Measurements from ENCODE around the gene GPR42. TPM values are rescaled to one million over a fixed set of nuclear protein-coding genes. Genes with fewer than 3 reads are reported as not detected.
"Not testable (repeated sequence)": the region's sequence is repeated elsewhere in the genome, so short reads cannot be mapped to it uniquely, and the experiment has no call there.

Gene GPR42
- polyA plus RNA-seq, 5 donors: 0.10 to 0.25 TPM; not detected in 3

DNA sequence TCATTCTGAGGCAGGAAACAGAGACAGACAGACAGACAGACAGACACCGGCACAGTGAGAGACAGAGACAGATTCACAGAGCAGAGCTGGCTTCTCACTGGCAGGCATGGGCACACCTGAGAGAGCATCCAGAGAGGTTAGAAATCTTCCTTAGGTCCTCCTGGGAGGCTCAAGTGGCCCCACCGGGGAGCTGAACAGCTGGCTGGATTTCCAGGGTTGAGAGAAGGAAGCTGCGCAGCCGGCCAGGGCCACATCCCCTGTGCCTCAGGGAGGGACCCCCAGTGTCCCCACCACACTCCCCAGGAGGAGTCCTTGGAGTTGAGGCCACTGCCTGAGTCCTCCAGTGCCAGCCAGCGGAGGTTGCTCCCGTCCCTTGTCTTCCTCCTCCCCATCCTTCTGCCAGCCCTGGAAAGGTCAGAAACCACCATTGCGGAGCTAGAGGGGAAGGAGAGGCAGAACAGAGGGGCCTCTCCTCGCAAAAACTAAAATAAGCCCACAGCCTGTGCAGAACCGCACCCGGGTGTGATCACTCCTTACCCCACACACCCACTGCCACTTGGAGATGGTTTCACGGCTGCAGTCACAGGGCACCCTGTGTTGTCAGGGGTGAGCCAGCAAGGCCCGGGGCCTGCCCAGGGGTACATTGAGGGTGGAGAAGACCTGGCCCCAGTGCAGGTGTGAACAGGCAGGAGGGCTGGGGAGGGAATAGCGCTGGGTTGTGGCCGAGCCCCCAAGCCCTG lies 8.4 kb upstream of the GPR42 start:
- DNase-seq: no peak

GRCh38 chr19:35363001-35363590 lies 7.8 kb upstream of the GPR42 start:
- no peak for DNase-seq

DNA sequence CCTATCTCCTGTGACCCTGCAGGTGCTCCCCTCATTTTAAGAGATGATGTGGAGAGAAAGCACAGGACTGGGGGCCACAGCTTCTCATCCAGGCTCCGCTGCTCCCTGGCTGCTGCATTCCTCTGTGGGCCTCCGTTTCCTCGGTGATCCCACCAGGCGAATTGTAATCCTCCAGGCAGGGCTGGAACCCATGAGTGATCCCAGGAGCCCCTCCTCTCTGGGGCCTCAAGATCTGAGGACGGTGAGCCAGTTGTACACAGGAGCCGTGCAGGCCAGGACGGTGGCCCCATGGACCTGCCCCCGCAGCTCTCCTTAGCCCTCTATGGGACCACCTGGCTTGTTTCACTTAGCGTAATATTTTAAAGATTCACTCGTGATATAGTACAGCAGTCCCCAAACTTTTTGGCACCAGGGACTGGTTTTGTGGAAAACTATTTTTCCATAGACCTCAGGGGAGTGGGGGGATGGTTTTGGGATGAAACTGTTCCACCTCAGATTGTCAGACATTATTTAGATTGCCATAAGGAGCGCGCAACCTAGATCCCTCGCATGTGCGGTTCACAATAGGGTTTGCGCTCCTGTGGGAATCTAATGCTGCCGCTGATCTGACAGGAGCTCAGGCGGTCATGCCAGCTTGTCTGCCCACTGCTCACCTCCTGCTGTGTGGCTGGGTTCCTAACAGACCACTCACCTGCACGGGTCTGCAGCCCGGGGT lies 7.0 kb upstream of the GPR42 start:
- DNase-seq: no peak

GRCh38 chr19:35365303-35365702 lies 5.6 kb upstream of the GPR42 start:
- no peak for DNase-seq

DNA sequence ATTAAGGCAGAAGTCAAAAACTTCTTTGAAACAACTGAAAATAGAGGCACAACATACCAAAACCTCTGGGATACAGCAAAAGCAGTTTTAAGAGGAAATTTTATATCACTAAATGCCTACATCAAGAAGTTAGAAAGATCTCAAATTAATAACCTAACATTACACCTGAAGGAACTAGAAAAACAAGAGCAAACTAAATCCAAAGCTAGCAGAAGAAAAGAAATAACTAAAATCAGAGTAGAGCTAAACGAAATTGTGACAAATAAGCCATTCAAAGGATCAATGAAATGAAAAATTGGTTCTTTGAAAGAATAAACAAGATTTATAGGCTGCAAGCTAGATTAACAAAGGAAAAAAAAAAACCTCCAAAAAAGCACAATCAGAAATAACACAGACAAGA lies 2.5 kb upstream of the GPR42 start:
- no peak for DNase-seq

- no peak for DNase-seq
These were observed 1.3 kb upstream of the GPR42 start for GRCh38 chr19:35369522-35369921.

GRCh38 chr19:35373492-35373891 lies 2.6 kb downstream of the GPR42 start:
- no peak for DNase-seq

DNA sequence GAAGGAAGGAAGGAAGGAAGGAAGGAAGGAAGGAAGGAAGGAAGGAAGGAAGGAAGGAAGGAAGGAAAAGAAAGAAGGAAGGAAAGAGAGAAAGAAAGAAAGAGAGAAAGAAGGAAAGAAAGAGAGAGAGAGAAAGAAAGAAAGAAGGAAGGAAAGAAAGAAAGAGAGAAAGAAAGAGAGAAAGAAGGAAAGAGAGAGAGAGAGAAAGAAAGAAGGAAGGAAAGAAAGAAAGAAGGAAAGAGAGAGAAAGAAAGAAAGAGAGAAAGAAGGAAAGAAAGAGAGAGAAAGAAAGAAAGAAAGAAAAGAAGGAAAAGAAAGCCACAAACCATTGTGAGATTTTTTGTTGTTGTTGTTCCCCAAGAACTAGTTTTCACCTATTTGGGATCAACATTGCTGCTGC lies 3.2 kb downstream of the GPR42 start:
- not testable (repeated sequence) for DNase-seq

DNA sequence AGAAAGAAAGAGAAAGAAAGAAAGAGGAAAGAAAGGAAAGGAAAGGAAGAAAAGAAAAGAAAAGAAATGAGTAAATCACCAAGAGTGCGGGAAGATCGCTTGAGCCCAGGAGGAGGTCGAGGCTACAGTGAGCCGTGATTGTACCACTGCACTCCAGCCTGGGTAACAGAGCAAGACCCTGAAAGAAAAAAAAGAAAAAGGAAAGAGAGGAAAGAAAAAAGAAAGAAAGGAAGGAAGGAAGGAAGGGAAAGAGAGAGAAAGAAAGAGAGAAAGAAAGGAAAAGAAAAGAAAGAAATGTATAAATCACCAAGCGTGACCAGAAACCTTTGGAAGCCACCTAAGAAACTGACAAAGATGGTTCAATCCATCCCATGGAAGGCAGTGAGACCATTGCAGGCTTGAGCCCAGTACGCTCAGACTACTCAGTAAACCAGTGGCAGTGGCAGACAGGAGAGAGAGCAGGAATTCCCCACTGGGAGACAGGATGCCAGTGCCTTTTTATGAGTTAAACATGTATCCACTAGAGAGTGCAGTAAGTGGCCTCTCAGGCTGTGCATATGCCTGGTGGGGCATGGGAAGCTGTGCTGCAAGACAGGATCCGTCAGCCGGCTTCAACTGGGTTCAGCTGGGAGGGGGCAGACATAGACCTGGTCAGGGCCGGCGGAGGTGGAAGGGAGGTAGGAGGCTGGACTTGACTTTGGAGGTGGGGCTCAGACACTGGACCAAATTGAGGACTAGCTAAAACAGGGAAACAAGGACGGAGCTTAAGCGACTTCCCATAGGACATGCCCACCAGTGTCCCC lies 4.8 kb downstream of the GPR42 start:
- no peak for DNase-seq

DNA sequence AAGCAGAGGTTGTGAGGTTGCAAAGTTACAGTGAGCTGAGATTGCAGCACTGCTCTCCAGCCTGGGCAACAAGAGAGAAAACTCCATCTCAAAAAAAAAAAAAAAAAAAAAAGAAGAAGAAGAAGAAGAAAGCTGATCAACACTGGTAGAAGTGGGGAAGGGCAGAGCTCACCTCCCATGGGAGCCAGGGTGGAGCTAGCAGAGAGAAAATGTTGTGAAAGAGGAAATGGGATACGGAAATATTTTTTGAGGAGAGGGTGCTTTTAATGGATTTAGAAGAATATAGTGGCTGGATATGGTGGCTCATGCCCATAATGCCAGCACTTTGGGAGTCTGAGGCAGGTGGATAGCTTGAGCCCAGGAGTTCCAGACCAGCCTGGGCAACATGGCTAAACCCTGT lies 6.8 kb downstream of the GPR42 start:
- DNase-seq: no peak

DNA sequence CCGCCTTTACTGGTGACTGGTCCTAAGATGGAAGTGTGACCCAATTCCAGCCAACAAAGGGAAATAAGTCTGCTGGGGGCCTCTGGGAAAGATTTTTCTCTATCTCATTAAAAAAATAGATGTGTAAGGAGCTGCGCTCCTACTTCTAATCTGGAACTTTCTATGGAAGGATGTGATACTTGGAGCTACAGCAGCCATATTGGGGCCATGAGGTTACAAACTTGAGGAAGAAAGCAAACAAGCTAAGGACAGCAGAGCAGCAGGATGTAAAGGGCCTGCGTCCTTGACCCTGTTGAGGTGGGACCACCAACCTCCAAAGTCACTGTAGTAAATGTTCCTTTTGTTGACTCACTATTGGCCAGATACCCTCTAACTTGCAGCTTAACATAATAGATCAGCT lies 7.5 kb downstream of the GPR42 start:
- DNase-seq: no peak

GRCh38 chr19:35379545-35379944 lies 8.7 kb downstream of the GPR42 start:
- not testable (repeated sequence) for DNase-seq

GRCh38 chr19:35379992-35380391 lies 9.1 kb downstream of the GPR42 start:
- no peak for DNase-seq

DNA sequence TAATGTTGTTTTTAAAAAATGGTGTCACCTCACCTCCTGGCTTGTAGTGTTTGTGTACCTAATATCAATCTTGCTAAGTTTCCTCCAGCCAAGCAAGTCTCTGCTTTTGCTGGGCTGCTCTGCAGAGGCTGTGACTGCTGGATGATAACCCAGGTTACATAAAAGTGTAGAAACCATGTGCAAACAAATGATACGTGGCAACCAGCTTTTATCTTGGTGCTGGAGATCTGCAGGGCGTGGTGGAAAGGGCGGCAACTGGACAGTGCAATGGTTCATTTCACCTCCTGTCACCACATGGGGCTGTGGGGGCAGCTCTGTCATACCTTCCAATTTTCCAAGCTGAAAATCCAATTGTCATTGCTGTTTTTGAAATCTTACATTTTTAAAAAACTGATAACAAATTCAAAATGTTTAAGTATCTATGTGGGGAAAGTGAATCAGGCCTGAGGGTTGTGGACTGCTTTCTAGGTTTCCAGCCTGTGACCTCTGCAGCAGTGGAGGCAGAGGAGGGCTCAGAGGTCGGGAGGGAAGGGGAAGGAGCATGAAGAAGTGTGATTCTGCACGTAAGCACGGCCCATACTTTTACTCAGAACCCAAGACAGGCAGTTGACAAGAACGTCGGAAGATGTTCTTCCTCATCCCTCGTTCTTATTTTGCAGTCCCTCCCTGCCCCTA lies 9.7 kb downstream of the GPR42 start:
- no peak for DNase-seq

DNA sequence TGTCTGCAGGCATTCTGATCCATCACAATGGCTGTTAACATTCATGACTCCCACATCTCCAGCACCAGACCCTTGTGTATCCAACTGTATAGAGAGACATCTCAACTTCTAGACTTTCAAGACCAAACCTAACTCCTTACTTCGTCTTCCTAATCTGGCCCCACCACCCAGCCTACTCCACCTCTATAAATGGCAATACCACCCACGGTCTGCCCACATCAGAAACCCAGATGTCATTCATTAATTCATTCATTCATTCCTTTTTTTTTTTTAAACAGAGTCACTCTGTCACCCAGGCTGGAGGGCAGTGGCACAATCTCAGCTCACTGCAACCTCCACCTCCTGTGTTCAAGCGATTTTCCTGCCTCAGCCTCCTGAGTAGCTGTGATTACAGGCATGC lies 10.4 kb downstream of the GPR42 start:
- DNase-seq: no peak

DNA sequence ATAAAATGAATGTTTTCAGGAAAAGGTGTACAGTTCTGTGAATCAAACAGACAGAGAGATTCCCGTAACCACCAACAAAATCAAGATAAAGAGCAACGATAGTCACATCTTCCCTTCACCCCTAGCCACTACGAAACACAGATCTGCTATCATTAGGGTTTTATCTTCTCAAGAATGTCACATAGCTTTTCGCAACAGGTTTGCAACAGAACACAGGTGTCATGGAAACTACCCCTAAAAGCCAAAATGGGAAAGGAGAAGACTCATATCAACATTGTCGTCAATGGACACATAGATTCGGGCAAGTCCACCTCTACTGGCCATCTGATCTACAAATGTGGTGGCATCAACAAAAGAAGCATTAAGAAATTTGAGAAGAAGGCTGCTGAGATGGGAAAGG lies 11.1 kb downstream of the GPR42 start:
- DNase-seq: no peak

- DNase-seq: no peak
These were observed 12.7 kb downstream of the GPR42 start for GRCh38 chr19:35383536-35383935.

GRCh38 chr19:35388277-35389054 lies 17.6 kb downstream of the GPR42 start:
- no peak for DNase-seq

DNA sequence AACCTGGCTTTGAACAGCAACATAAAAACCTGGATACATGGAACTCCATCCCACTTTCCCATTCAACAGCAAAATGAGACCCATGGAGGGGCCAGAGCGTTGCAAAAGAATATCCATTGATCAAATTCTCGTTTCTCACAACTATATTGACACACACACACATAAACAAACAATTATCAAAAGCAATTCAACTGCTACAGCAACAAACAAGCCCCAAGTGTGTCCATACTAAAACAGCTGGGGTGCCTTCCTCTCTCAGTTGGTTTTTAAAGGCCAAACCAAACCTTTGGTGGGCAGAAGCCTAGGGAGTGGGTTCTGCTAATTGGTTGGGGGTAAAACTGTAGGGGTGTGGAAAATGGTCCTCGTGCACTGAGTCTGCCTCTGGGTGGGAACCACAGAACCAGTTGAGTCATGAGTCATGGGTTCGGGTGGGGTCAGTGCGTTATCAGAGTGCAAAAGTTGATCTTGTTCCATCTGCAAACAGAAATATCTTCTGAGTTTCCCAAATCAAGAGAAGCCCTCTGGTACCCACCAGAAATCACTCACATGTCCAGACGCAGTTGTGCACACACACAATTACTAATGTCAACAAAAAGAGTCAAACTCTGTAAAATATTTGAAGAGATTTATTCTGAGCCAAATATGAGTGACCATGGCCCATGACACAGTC lies 18.5 kb downstream of the GPR42 start:
- DNase-seq: no peak

All from right lung (tissue), 5 donors.